ENCODE results near the gene CELA2A.
"Not testable (repeated sequence)": the region's sequence is repeated elsewhere in the genome, so short reads cannot be mapped to it uniquely, and the experiment has no call there.

The CELA2A gene

GRCh38 chr1:15472587-15472986, 16.1 kb downstream of the CELA2A start:
- no peak for TF ChIP-seq CTCF (conservative IDR thresholded peaks at IDR 0.05; ENCODE audit: low read depth, low read length)
- DNase-seq (ENCODE audit: low read depth), result no peak

GRCh38 chr1:15475752-15476314, 19.3 kb downstream of the CELA2A start, which contains the start of gene CELA2B:
TSS of gene CELA2B (plus strand) at chr1:15476104. CDS start at chr1:15476126, 22 bp downstream.
- no peak for DNase-seq (ENCODE audit: low read depth)
- no peak for TF ChIP-seq CTCF (conservative IDR thresholded peaks at IDR 0.05; ENCODE audit: low read depth, low read length)
- H3K4me3 ChIP-seq (ENCODE audit: low read length), result no peak within 1 kb of the TSS

More at GRCh38 chr1:15472587-15472986, 16.1 kb downstream of the CELA2A start:
- H3K4me3 ChIP-seq (ENCODE audit: low read length), result no peak overlapping the region

DNA sequence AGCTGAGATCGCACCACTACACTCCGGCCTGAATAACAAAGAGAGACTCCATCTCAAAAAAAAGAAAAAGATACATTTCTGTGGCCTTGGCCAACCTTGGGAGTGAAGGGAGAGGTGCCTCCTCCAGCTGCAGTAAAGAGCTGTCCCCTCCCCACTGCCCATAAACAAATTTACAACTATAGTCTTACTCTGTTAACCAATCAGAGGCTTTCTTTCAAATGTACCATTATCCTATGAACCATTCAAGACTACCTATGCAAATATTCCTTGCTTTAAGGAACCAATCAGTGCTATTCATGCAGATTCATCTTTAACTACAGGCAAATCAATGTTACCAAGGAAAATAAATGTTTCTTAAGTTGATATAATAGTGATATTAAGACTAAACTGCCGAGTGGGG, 20.4 kb downstream of the CELA2A start:
- TF ChIP-seq CTCF (conservative IDR thresholded peaks at IDR 0.05; ENCODE audit: low read depth, low read length), result no peak

DNA sequence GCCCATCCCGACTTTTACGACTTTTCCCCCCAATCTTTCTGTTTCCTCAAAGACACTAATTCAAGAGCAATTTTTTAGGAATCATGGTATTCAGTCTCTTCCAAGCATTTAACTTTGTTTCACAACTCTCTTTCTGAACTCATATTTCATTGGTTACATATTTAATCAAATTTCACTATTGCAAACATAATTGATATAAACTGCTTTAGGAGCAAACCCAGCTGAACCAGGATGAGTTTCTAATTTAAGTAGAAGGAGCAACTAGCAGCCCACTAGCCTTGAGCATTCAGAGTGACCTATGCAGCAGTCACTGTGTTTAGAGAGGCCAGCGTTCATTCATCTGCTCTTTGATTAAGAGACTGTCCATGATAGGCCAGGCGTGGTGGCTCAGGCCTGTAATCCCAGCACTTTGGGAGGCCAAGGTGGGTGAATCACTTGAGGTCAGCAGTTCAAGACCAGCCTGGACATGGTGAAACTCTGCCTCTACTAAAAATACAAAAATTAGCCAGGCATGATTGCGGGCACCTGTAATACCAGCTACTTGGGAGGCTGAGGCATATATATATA, 21.2 kb downstream of the CELA2A start:
- no peak for TF ChIP-seq CTCF (conservative IDR thresholded peaks at IDR 0.05; ENCODE audit: low read depth, low read length)
- no peak overlapping the region for H3K4me3 ChIP-seq (ENCODE audit: low read length)
- DNase-seq (ENCODE audit: low read depth), result no peak

More for the DNA sequence above, 20.4 kb downstream of the CELA2A start:
- no peak overlapping the region for H3K4me3 ChIP-seq (ENCODE audit: low read length)
- DNase-seq (ENCODE audit: low read depth), result no peak

DNA sequence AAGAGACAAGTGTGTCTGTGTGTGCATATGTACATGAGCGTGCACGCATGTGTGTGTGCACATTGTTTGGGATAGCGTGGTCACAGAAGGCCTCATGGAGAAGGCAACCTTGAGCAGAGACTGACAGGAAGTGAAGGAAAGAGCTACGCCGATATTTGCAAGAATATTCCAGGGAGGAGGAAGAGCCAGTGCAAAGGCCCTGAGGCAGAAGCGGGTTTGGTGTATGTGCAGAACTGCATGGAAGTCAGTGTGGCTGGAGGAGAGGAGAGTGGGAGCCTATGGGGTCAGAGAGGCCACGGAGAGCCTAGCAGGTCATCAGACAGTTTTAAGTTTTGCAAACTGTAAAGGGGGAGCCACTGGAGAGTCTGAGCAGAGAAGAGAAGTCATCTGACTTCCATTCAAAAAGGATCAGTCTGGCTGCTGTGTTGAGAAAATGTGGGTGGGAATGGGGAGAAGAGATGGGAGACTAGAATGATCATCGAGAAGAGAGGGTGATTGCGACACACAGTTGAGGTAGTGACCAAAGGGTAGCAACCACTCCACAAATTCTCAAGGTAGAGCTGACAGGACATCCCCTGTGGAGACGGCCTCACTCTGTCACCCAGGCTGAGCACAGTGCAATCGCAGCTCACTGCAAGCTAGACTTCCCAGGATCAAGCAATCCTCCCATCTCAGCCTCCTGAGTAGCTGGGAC, 23.3 kb downstream of the CELA2A start:
- no peak for DNase-seq (ENCODE audit: low read depth)
- TF ChIP-seq CTCF (conservative IDR thresholded peaks at IDR 0.05; ENCODE audit: low read depth, low read length), result no peak
- no peak overlapping the region for H3K4me3 ChIP-seq (ENCODE audit: low read length)

GRCh38 chr1:15482455-15482854, 25.9 kb downstream of the CELA2A start:
- DNase-seq (ENCODE audit: low read depth); H3K4me3 ChIP-seq (ENCODE audit: low read length): not testable (repeated sequence)

- not testable (repeated sequence) for DNase-seq (ENCODE audit: low read depth); H3K4me3 ChIP-seq (ENCODE audit: low read length)
These were observed 26.5 kb downstream of the CELA2A start for GRCh38 chr1:15482983-15483543.

- no peak for TF ChIP-seq CTCF (conservative IDR thresholded peaks at IDR 0.05; ENCODE audit: low read depth, low read length)
- no peak overlapping the region for H3K4me3 ChIP-seq (ENCODE audit: low read length)
- no peak for DNase-seq (ENCODE audit: low read depth)
These were observed 27.4 kb downstream of the CELA2A start for GRCh38 chr1:15483971-15484370.

- H3K4me3 ChIP-seq (ENCODE audit: low read length); DNase-seq (ENCODE audit: low read depth): not testable (repeated sequence)
These were observed 27.9 kb downstream of the CELA2A start for GRCh38 chr1:15484443-15484842.
